HG03457 (cell line): ENCODE results near the gene DESI1.
A peak's percentile ranks its signal among the peaks of the same experiment; 100 is the strongest.
"Not testable (repeated sequence)": the region's sequence is repeated elsewhere in the genome, so short reads cannot be mapped to it uniquely, and the experiment has no call there.

Experiments
- ATAC-seq: cut with Tn5 transposase; IDR thresholded peaks from one replicate; pipeline ENCODE4 v1.9.1; 2021; ENCODE audit warnings: moderate number of reproducible peaks; ENCODE audit not compliant: unreplicated experiment

Gene DESI1

DNA sequence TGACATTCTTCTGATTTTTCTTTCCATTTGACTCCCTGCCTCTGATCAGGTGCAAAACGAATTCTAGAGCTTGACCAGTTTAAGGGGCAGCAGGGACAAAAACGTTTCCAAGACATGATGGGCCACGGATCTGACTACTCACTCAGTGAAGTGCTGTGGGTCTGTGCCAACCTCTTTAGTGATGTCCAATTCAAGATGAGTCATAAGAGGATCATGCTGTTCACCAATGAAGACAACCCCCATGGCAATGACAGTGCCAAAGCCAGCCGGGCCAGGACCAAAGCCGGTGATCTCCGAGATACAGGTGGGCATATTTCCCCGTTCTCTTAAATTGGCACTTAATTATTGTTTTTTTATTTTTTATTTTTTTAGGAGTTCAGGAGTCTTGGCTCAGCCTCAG lies 15.6 kb upstream of the DESI1 start:
- no peak for ATAC-seq

DNA sequence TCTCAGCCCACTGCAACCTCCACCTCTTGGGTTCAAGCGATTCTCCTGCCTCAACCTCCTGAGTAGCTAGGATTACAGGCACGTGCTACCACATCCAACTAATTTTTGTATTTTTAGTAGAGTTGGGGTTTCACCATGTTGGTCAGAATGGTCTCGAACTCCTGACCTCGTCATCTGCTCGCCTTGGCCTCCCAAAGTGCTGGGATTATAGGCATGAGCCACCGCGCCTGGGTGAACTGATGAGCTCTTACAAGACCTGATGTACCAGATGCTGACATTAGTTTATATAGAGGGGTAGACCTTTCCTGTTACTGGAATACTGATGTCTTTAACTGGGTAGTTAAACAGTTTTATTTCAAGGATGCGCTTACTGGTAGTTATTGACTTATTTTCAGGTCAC lies 13.8 kb upstream of the DESI1 start:
- not testable (repeated sequence) for ATAC-seq

- ATAC-seq = not testable (repeated sequence)
Observed at GRCh38 chr22:41631615-41632014, 10.8 kb upstream of the DESI1 start.

GRCh38 chr22:41631115-41631514 lies 10.3 kb upstream of the DESI1 start:
- not testable (repeated sequence) for ATAC-seq

GRCh38 chr22:41625577-41625976 lies 4.7 kb upstream of the DESI1 start:
- no peak for ATAC-seq

DNA sequence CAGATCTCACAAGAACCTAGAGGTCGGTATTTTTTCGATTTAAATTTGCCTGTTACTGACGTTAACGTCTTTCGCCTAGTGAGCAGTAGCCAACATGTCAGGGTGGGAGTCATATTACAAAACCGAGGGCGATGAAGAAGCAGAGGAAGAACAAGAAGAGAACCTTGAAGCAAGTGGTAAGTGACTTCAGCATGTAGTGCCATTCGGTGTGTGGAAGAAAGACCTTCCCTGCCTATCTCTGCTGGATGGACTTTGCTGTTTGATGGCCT lies 1.0 kb upstream of the DESI1 start:
- ATAC-seq = no peak

- ATAC-seq = peak; percentile 45
Observed at GRCh38 chr22:41621099-41621910, 462 bp upstream of the DESI1 start, which contains the start of gene XRCC6. XRCC6 (plus strand) TSS chr22:41621295; CDS start chr22:41622005, 710 bp downstream.

GRCh38 chr22:41619979-41620588 lies 759 bp downstream of the DESI1 start:
- ATAC-seq = peak; percentile 4

DNA sequence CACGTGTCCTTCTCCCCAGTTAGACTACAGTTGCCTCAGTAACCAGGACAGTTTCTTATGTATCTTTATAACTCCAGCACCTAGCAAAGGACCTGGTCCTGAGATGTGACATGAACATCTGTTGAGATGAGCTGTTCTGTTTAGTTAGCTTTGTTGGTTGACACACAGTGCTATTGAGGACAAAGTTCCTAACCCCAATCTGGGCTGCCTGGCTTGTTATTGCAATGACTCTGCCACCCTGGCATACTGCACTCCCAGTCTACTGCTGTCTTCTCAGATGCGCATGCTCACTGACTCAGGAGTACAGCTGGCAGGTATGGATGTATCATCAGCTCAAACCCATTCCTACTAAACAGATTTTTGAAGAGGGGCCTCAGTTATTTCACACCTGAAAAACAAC lies 7.4 kb downstream of the DESI1 start:
- no peak for ATAC-seq

- ATAC-seq = no peak
Observed at GRCh38 chr22:41612603-41613306, 8.1 kb downstream of the DESI1 start.

- ATAC-seq = no peak
Observed at GRCh38 chr22:41608386-41608785, 12.5 kb downstream of the DESI1 start.

DNA sequence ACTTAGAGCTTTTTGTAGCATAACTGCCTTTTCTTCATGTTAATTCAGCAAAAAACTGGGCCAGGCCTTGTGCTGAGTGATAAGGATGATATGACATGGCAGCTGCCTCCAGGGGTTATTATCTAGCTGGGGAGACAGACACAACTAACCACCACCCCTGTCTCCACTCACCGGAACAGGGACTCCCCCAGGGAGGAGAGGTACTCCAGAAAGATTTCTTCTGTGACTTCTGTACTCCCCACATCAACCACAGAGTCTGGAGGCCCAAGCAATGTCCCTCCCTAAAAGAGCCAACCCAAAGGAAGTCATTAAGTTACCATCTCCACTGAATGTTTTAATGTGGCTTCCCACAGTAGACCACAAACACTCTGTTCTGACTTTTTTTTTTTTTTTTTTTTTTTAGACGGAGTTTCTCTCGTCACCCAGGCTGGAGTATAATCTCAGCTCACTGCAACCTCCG lies 16.9 kb downstream of the DESI1 start:
- ATAC-seq = no peak

- ATAC-seq = no peak
Observed at GRCh38 chr22:41600976-41601375, 19.9 kb downstream of the DESI1 start.

DNA sequence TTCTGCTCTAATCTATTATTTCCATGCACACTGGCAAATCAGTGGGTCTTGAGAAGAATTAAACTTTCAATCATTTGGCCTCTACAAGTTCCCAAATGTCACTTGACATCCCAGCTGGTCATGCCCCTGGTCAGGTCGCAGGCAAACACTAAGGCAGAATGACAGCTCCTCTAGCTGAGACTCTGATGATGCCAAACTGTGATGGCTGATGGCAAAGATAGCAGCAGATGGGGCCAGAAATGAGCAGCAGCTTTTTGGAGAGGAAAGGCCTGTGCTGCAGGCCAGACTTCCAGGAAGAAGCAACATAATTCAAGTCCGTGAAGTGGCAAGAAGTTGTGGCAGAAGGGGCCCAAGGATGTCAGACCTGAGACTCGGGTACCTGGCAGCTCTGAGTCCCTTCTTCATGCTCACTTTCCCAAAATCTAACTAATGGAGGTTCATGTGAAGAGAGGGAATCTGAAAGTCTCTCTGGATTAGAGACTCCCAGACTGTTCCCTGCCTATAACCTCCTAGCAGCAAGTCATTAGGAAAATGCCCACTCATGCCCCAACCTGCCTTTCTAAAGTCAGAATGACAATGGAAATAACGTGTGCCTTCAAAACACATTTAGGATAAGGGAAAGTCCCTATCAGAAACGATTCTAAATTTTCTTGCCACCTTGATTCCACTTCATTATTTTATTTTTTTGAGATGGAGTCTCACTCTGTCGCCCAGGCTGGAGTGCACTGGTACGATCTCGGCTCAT lies 21.8 kb downstream of the DESI1 start:
- no peak for ATAC-seq

DNA sequence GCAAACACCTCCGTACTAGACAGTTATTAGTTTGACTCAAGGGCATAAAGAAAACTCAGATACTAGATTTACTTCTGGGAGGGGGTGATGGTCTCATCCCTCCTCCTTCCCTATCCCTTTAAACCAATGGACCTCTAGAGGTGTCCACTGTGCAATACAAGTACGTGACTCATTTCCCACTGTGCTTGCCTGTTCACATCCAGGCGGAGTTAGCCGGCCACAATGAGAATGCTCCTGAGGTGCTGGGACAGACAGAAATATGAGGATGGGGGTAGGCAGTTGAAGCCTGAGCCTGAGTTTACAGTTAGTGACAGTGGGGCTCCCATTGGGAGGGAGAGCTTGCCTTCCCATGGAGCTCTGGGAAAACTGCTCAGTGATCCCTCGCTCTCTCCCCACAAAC lies 22.8 kb downstream of the DESI1 start:
- ATAC-seq = no peak

GRCh38 chr22:41597635-41597953 lies 23.2 kb downstream of the DESI1 start:
- no peak for ATAC-seq

DNA sequence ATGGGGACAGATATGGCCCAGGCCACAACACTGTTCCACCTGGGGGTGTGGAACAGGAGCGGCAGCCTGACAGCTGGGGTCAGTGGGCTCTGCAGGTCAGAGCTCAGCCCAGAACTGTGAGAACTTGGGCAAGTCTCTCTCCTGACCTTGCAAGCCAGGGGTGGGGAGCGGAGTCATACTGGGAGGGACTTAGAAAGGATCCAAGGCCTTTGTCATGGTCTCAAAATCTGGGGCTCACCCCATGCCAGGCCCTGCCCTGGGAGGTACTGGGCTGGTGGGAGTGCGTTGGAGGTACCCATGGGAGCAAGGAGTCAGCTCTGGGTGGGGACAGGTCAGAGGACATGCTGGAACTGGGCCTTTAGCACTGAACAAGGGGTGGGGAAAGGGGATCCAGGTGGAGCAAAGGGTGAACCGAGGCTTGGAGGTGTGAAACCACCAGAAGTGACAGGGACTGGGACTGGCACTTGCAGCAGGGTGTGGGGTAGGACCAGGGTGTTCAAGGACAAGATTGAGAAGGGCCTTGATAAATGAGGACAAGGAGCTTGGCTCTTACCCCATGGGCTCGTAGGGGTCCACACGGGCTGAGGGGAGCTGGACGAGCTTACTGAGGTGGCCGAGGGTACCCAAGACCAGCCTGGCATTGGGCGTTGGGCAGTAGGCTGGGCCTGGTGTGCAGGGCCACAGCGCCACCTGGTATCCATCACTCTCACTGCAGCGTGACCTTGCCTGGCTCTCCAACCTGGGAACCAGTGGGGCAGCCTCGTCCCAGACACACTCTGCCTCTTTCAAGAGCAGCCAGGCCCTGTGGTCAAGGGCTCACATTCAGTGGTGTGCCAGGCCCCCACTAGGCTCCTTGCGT lies 23.8 kb downstream of the DESI1 start:
- no peak for ATAC-seq

DNA sequence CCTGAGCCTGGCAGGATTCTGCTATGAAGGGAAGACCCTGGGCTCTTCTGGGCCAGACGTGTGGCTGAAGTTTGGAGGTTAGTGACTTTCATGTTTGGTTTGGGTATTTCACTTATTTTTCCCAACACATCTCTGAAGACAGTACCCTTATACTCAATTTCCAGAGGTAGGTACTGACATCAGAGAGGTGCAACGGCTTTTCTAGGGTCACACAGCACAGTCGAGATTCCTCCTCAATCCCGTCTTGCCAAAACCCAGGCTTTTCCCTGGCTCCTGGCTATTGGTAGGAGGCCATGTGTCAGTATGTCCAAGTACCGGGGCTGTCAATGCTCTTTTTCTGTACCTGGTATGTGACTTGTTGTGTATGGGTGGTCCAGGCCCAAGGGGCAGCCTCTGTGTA lies 25.1 kb downstream of the DESI1 start:
- ATAC-seq = no peak

- ATAC-seq = not testable (repeated sequence)
Observed at GRCh38 chr22:41593336-41593960, 27.4 kb downstream of the DESI1 start.
